ENCODE measurements around the gene CHD9. TPM values are rescaled to one million over a fixed set of nuclear protein-coding genes. Genes with fewer than 3 reads are reported as not detected.

Gene CHD9
- total RNA-seq, 1 experiment from 2014 or later, result 18.9 TPM

DNA sequence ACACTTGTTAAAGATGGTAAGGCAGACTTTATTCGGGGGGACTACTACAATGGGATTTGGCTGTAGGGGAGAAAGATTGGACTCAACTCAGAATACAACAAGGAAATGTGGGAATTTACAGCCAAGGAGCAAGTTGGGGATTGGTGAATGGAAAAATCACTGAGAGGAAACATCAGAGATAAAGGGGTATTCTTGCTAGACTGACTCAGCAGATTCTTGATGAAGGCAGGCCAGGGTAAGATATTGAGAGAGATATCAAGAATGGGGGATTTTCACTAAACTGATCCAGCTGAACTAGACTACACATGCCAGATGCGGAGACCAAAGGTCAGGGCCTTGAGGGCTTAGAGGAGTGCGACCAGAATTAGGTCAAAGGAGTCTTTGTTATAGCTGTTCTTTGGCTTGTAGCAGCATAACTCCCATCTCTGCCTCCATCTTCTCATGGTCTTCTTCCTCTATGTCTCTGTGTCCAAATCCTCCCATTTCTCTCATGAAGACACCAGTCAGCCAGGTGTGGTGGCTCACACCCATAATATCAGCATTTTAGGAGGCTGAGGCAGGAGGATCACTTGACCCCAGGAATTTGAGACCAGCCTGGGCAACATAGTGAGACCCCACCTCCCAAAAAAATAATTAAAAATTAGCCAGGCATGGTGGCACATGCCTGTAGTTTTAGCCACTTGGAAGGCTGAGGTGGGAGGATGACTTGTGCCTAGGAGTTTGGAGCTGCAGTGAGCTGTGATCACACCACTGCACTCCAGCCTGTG is 19.4 kb upstream of the CHD9 start:
- no peaks in the 10 kb centered on the region for H3K4me1 ChIP-seq (ENCODE audit: control insufficient read depth in 1 of 2, insufficient read depth in 2 of 2, low read length in 2 of 2)
- BruUV-seq (replicated peaks), result no TSS peak
- CTCF ChIA-PET, result no interaction called here
- no peaks in the 10 kb centered on the region for H3K9me2 ChIP-seq (ENCODE audit: insufficient read depth)
- H3K36me3 ChIP-seq (ENCODE audit: control insufficient read depth in 1 of 2, insufficient read depth in 2 of 2, low read length in 2 of 2), result no peaks in the 10 kb centered on the region
- no peak overlapping the region for H3K27ac ChIP-seq (ENCODE audit: low read depth, low read length)
- no peak overlapping the region for H2AFZ ChIP-seq (ENCODE audit: low read depth, low read length, poor library complexity, severe bottlenecking)
- no peaks in the 10 kb centered on the region for H4K20me1 ChIP-seq (ENCODE audit: insufficient read depth)
- POLR2A ChIA-PET, result no interaction called here
- peaks cover 0 to 6% of the 10 kb centered on the region in 2 experiments; a peak in 2 of 4 replicates for H3K9me3 ChIP-seq (ENCODE audit: control insufficient read depth in 1 of 2, insufficient read depth in 1 of 2, low read depth in 1 of 2, low read length in 2 of 2)
- DNase-seq (ENCODE audit: low read depth, low spot score) (no peak), ATAC-seq (no peak)
- no peak overlapping the region for H3K4me3 ChIP-seq (replicated peaks in 1 of 2; ENCODE audit: low read depth in 1 of 2, low read length in 2 of 2)
- RAD21 ChIA-PET (ENCODE audit: low non-redundant PET in 1 of 2, low total read pairs in 2 of 2, uncharacterized antibody in 2 of 2, unreplicated experiment in 2 of 2), result no interaction called here
- no peak overlapping the region for H3K4me2 ChIP-seq (ENCODE audit: low read length)
- intact Hi-C loops (cut with micrococcal nuclease), result no loop called here
- no peaks in the 10 kb centered on the region for H3K27me3 ChIP-seq (ENCODE audit: insufficient read depth, low read length)
- TF ChIP-seq, protein P1, sequence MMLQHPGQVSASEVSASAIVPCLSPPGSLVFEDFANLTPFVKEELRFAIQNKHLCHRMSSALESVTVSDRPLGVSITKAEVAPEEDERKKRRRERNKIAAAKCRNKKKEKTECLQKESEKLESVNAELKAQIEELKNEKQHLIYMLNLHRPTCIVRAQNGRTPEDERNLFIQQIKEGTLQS (IDR thresholded peaks at IDR 0.05), result no peak
- TF ChIP-seq ELF1 (IDR thresholded peaks at IDR 0.05; ENCODE audit: borderline replicate concordance, low read depth) (no peak), ZNF274 (IDR thresholded peaks at IDR 0.05; ENCODE audit: low read depth, low read length) (no peak), EZH2 (IDR thresholded peaks at IDR 0.05) (no peak), SP1 (IDR thresholded peaks at IDR 0.05; ENCODE audit: low read depth) (no peak)
- no peak overlapping the region for H3K9ac ChIP-seq (ENCODE audit: low read length)
- no peaks in the 10 kb centered on the region for H3K79me2 ChIP-seq (ENCODE audit: insufficient read depth, low read length)

DNA sequence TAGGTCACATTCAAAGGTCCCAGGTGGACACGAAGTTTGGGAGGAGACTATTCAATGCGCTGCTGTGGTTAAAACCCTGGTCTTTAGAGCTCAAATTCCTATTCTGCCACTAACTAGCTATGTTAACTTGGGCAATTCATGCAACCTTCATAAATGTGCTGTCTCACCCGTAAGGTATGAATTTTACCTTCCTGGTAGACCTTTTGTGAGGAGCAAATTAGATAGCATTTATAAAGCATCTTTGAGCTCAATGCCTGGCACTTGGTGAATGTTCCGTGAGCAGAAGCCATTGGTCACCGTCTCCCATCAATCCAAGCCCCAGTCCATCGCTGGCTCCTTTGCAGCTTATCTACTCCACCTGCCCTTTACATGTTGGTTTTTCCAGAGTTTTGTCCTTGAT is 18.7 kb upstream of the CHD9 start:
- Histone ChIP-seq H2AFZ (ENCODE audit: low read depth, low read length, poor library complexity, severe bottlenecking) (no peak overlapping the region), H3K27me3 (ENCODE audit: insufficient read depth, low read length) (no peaks in the 10 kb centered on the region), H3K4me2 (ENCODE audit: low read length) (no peak overlapping the region), H3K36me3 (ENCODE audit: control insufficient read depth in 1 of 2, insufficient read depth in 2 of 2, low read length in 2 of 2) (no peaks in the 10 kb centered on the region), H3K9ac (ENCODE audit: low read length) (no peak overlapping the region), H3K27ac (ENCODE audit: low read depth, low read length) (no peak overlapping the region), H3K4me3 (replicated peaks in 1 of 2; ENCODE audit: low read depth in 1 of 2, low read length in 2 of 2) (no peak overlapping the region), H3K4me1 (ENCODE audit: control insufficient read depth in 1 of 2, insufficient read depth in 2 of 2, low read length in 2 of 2) (no peaks in the 10 kb centered on the region), H3K79me2 (ENCODE audit: insufficient read depth, low read length) (no peaks in the 10 kb centered on the region), H3K9me2 (ENCODE audit: insufficient read depth) (no peaks in the 10 kb centered on the region), H3K9me3 (ENCODE audit: control insufficient read depth in 1 of 2, insufficient read depth in 1 of 2, low read depth in 1 of 2, low read length in 2 of 2) (peaks cover 0 to 6% of the 10 kb centered on the region in 2 experiments; a peak in 2 of 4 replicates), H4K20me1 (ENCODE audit: insufficient read depth) (no peaks in the 10 kb centered on the region)
- intact Hi-C loops (cut with micrococcal nuclease), result no loop called here
- no TSS peak for BruUV-seq (replicated peaks)
- ChIA-PET RAD21 (ENCODE audit: low non-redundant PET in 1 of 2, low total read pairs in 2 of 2, uncharacterized antibody in 2 of 2, unreplicated experiment in 2 of 2) (no interaction called here), POLR2A (no interaction called here), CTCF (no interaction called here)
- DNase-seq (ENCODE audit: low read depth, low spot score) (no peak), ATAC-seq (no peak)
- TF ChIP-seq, protein P2, sequence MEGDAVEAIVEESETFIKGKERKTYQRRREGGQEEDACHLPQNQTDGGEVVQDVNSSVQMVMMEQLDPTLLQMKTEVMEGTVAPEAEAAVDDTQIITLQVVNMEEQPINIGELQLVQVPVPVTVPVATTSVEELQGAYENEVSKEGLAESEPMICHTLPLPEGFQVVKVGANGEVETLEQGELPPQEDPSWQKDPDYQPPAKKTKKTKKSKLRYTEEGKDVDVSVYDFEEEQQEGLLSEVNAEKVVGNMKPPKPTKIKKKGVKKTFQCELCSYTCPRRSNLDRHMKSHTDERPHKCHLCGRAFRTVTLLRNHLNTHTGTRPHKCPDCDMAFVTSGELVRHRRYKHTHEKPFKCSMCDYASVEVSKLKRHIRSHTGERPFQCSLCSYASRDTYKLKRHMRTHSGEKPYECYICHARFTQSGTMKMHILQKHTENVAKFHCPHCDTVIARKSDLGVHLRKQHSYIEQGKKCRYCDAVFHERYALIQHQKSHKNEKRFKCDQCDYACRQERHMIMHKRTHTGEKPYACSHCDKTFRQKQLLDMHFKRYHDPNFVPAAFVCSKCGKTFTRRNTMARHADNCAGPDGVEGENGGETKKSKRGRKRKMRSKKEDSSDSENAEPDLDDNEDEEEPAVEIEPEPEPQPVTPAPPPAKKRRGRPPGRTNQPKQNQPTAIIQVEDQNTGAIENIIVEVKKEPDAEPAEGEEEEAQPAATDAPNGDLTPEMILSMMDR (IDR thresholded peaks at IDR 0.05 in 2 of 3, conservative IDR thresholded peaks at IDR 0.05 in 1 of 3; ENCODE audit: borderline replicate concordance in 1 of 3, insufficient read depth in 1 of 3, low read depth in 2 of 3, low read length in 2 of 3), result no peak
- TF ChIP-seq EGR1 (IDR thresholded peaks at IDR 0.05; ENCODE audit: low read depth), result no peak
- TF ChIP-seq, protein P3, sequence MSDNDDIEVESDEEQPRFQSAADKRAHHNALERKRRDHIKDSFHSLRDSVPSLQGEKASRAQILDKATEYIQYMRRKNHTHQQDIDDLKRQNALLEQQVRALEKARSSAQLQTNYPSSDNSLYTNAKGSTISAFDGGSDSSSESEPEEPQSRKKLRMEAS (IDR thresholded peaks at IDR 0.05), result no peak
- TF ChIP-seq SIN3A (IDR thresholded peaks at IDR 0.05; ENCODE audit: low read depth), result no peak
- no peak for TF ChIP-seq SP1 (IDR thresholded peaks at IDR 0.05; ENCODE audit: low read depth)
- TF ChIP-seq ZNF274 (IDR thresholded peaks at IDR 0.05; ENCODE audit: low read depth, low read length), result no peak
- TF ChIP-seq, protein P4, sequence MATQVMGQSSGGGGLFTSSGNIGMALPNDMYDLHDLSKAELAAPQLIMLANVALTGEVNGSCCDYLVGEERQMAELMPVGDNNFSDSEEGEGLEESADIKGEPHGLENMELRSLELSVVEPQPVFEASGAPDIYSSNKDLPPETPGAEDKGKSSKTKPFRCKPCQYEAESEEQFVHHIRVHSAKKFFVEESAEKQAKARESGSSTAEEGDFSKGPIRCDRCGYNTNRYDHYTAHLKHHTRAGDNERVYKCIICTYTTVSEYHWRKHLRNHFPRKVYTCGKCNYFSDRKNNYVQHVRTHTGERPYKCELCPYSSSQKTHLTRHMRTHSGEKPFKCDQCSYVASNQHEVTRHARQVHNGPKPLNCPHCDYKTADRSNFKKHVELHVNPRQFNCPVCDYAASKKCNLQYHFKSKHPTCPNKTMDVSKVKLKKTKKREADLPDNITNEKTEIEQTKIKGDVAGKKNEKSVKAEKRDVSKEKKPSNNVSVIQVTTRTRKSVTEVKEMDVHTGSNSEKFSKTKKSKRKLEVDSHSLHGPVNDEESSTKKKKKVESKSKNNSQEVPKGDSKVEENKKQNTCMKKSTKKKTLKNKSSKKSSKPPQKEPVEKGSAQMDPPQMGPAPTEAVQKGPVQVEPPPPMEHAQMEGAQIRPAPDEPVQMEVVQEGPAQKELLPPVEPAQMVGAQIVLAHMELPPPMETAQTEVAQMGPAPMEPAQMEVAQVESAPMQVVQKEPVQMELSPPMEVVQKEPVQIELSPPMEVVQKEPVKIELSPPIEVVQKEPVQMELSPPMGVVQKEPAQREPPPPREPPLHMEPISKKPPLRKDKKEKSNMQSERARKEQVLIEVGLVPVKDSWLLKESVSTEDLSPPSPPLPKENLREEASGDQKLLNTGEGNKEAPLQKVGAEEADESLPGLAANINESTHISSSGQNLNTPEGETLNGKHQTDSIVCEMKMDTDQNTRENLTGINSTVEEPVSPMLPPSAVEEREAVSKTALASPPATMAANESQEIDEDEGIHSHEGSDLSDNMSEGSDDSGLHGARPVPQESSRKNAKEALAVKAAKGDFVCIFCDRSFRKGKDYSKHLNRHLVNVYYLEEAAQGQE (IDR thresholded peaks at IDR 0.05; ENCODE audit: low read depth), result no peak
- TF ChIP-seq RAD21 (IDR thresholded peaks at IDR 0.05; ENCODE audit: low read depth), result no peak
- no peak for TF ChIP-seq ZFX (IDR thresholded peaks at IDR 0.05)
- TF ChIP-seq SRF (IDR thresholded peaks at IDR 0.05; ENCODE audit: low read depth), result no peak
- TF ChIP-seq EZH2phosphoT487 (IDR thresholded peaks at IDR 0.05; ENCODE audit: borderline replicate concordance), result no peak
- TF ChIP-seq ELF1 (IDR thresholded peaks at IDR 0.05; ENCODE audit: borderline replicate concordance, low read depth), result no peak
- no peak for TF ChIP-seq POLR2A (IDR thresholded peaks at IDR 0.05; ENCODE audit: borderline replicate concordance, extremely low read depth, insufficient read depth, insufficient read length)
- TF ChIP-seq CEBPB (IDR thresholded peaks at IDR 0.05; ENCODE audit: low read depth), result no peak

Data from HCT116 (cell line).